ENCODE measurements around the gene TRMT2B.
"Not testable (repeated sequence)": the region's sequence is repeated elsewhere in the genome, so short reads cannot be mapped to it uniquely, and the experiment has no call there.

TRMT2B gene

GRCh38 chrX:101051549-101052302 lies at the start of gene TRMT2B:
Gene TRMT2B, minus strand, starts transcription at chrX:101052111. Its CDS starts 9,822 bp downstream, at chrX:101042289.
- peak; percentile 95 for DNase-seq

- DNase-seq: peak; percentile 96
Observed at GRCh38 chrX:101097546-101098453, 45.9 kb upstream of the TRMT2B start, which contains the start of gene CENPI. Gene CENPI, plus strand, starts transcription at chrX:101098204. Its CDS starts 2,867 bp downstream, at chrX:101101071.

DNA sequence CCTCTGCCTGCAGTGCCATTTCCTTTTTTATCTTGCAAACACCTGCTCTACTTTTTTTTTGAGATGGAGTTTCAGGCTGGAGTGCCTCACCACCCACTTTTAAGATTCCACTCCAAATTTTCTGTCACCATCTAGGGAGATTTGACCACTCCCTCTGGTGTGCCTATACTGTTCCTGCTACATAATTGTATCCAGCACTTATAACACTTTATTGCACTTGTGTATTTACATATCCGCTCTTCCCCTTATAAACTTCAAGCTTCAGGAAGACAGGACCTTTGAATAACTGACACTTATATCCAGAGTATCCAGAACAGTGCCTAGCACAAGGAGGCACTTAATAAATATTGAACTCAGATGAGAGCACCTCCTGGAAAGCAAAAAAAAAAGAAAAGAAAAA lies 39.9 kb upstream of the TRMT2B start:
- no peak for DNase-seq

DNA sequence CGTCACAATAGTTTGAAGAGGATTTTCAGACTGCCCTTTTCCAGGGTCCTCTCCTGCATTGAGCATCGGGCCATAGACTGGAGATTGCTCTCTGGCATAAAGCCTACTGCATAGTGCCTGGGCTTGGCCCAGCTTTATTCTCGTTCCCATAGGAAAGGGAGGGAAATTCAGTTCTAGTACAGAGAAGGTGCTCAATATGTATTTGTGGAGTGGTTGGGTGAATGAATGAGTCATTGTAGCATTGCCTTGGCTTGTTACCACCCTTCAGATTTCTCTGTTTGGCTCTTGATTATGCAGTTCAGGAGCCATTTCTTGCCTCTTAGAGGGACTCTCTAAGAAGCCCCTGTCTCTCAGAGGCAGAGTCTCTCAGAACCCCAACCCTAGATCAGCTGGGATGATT lies 29.3 kb upstream of the TRMT2B start:
- DNase-seq: no peak

DNA sequence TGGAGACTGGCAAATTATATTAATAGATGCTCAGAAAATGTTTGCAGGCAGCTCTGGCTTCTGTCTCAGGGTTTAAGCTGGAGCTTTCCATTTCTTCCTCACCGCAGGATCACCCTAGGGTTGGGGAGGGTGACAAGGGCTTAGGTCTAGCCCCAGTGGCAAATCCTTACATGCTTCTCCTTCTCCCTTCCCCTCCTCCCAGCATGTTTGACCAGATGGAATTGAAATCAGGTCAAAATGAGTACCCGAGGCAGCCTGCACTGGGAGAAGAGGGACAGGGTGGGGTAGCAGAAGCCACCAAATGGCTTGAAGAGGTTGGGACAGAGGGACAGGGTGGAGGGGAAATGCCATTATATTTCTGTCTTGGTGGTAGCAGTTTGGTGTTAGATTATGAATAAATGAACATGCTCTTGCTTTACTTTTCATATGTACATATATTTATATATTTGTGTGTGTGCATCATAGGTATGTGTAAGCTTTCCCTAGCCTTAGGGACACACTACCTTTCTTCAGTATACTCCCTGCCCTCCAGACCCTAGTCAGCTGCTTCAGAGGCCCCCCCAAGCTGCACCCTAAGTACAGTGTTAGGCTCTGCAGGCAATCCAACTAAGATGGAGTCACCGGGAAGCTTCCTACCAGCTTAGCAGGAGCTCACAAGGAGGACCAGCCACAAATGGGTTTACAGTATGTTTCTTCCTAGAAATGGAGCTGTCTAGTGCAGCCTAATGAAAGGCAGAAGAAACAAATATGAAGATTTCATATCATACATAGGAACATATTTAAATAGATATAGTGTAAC lies 28.6 kb upstream of the TRMT2B start:
- DNase-seq: no peak

GRCh38 chrX:101079736-101080270 lies 27.9 kb upstream of the TRMT2B start:
- no peak for DNase-seq

DNA sequence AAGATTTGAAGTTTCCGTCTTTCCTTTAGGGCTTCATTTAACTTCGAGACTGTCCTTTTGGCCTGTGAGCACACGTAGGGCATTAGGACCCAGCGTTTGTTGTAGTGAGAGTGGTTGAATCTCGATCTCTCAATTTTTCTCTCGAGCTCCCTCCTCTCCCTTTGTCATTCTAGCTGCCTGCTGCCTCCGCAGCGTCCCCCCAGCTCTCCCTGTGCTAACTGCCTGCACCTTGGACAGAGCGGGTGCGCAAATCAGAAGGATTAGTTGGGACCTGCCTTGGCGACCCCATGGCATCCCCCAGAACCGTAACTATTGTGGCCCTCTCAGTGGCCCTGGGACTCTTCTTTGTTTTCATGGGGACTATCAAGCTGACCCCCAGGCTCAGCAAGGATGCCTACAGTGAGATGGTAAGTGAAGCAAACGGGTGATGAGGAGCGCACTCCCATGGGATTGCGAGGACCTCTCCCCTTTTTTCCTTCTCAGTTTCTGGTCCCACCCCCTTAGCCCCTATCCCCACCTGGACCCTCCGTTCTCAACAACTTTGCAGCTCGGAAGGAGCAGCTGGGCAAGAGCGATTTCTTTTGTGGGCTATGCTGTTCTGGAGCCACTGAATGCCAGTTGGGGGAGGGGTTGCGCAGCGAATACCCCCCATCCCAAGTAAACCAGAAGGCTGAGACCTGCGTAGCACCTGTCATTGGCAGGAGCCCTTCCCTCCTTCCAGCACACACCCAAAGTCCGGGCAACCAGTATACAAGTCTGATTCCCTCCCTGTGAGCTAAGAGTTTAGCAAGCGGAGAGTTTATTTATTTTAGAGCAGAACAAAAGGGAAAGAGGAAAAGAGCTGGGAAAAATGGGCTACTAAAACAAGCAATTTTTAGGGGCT lies 27.0 kb upstream of the TRMT2B start, which contains the start of gene TMEM35A:
Gene TMEM35A, plus strand, starts transcription at position 164 of the 883 bp plus-strand sequence. Its CDS starts 124 bp downstream, at position 288.
- peak; percentile 8 for DNase-seq

DNA sequence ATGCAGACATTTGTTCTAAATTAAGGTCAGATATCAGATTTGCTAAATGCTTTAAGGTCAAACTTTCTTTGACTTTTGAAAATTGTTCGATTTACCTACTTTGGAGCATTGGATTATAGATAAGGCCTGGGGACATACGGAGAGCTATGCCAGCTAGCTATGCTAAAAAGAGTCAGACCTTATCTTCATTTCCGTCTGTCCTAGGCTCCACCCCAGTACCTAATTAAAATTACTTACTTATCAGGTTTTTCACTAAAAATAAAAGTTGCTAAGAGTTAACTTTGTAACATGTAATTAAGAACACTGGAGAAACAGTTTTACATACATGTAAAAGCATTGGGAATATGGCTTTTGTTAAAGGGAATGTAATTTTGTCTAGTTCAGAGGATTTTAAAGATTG lies 19.7 kb upstream of the TRMT2B start:
- peak; percentile 58 for DNase-seq

GRCh38 chrX:101062176-101062575 lies 10.3 kb upstream of the TRMT2B start:
- DNase-seq: no peak

GRCh38 chrX:101057093-101057714 lies 5.3 kb upstream of the TRMT2B start:
- DNase-seq: peak; percentile 71

DNA sequence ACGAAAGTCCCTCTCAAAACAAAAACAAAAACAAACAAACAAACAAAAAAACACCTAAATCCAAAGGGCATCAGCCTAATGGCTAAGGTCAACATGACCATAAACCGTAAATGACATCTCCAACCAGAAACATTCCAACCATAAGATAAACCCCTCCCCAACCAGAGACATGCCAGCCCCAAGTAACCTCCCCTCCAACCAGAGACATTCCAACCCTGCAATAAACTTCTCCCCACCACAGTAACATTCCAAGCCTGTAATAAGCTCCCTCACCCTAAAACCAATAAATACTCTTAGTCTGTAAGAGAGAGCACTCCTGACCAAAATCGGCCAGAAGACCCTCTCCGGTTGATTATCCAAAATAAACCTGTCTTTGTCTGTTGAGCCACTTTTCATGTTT lies 4.6 kb upstream of the TRMT2B start:
- DNase-seq: not testable (repeated sequence)

- no peak for DNase-seq
Observed at GRCh38 chrX:101051153-101051548, 760 bp downstream of the TRMT2B start.

GRCh38 chrX:101040197-101040596 lies 11.7 kb downstream of the TRMT2B start:
- DNase-seq: no peak

DNA sequence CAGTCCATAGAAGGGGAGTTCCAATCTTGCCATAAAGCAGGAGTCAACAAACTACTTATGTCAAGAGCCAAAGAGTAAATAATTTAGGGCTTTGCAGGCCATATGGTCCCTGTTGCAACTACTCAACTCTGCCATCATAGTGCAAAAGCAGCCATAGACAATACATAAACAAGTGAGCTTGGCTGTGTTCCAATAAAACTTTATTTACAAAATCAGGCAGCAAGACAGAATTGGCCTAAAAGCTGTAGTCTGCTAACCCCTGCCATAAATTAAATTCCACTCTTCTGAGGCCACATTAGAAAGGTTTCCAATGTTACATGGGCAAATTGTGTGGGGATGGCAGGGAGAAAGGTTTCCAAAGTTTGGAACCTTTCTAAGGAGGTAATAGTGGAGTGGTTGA lies 14.7 kb downstream of the TRMT2B start:
- no peak for DNase-seq

DNA sequence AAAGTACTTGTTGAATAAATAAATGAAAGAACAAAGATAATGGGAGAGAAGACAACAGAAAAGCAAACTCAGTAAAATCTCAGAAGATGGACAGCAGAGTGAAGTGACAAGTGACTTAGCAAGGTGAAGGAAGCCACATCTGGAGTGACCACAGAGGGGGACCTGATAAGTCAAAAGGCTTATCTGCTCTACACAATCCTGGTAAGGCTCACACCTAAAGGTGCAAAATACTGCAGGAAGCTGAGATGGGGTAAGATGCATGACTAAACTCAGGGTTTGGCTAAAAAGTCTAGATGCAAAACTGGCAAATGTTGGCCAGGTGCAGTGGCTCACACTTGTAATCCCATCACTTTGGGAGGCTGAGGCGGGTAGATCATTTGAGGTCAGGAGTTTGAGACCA lies 22.2 kb downstream of the TRMT2B start:
- no peak for DNase-seq

GRCh38 chrX:101028562-101028961 lies 23.3 kb downstream of the TRMT2B start:
- peak; percentile 71 for DNase-seq

GRCh38 chrX:101025126-101025525 lies 26.8 kb downstream of the TRMT2B start:
- DNase-seq: no peak

- no peak for DNase-seq
Observed at GRCh38 chrX:101022020-101022419, 29.9 kb downstream of the TRMT2B start.

GRCh38 chrX:101012031-101012430 lies 39.9 kb downstream of the TRMT2B start:
- DNase-seq: not testable (repeated sequence)

DNA sequence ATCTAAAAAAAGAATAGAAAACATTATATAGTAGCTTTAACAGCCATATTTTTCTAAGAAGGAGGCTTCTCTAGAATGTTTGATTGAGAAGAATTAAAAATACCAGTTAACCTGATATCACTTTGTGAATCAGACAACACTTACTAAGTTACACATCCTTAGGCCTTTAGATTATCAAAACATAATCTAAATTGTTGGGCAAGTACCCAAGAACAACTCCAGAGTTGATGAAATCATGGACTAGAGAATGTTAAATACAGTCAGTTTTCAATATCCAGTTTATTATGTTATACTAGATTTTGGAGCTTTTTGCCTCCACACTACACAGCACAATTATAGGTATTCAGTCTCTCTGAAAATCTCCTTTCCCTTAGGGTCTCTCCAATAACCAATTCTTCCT lies 42.8 kb downstream of the TRMT2B start:
- DNase-seq: no peak

DNA sequence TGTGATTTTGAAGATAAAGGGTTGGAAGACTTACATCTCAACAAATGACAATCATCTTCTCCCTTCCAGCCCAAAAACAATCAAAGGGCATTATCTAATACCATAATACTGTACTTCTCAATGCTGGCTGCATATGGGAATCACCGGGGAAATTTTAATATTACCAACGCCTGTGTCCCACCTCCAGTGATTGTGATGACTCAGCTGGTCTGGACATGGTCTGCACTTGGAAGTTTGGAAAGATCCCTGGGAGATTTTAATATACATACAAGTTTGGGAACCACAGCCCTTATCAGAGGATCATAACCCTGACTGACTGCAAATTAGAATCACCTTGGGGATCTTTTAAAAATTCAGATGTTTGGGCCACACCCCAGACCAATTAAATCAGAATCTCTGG lies 52.5 kb downstream of the TRMT2B start:
- no peak for DNase-seq
